Body of pancreas (tissue), 4 donors: Measurements from ENCODE around the gene LCLAT1. TPM values are rescaled to one million over a fixed set of nuclear protein-coding genes. Genes with fewer than 3 reads are reported as not detected.

Experiments
- ATAC-seq: fragments of 150-250 bp; one replicate; pipeline ENCODE4 v1.9.1; 2016
- DNase-seq, 4 donors: peaks; one replicate each; pipeline ENCODE4 v3.0.0-alpha.2; 2019
- H3K27ac ChIP-seq, 4 donors: fragments of 200-600 bp; sonication (generic); 1 replicate in 3 of 4; 2 replicates in 1 of 4; pipeline versions ENCODE4 v1.5.1 to v1.6.1; 2016 to 2019; ENCODE audit warnings: mild to moderate bottlenecking in 1 of 4, mixed read lengths in 1 of 4, moderate library complexity in 1 of 4
- H3K27me3 ChIP-seq, 2 donors: fragments of 200-600 bp; sonication (generic); one replicate each; pipeline ENCODE4 v1.6.0; 2016; ENCODE audit warnings: mild to moderate bottlenecking in 1 of 2
- H3K36me3 ChIP-seq, 2 donors: fragments of 200-600 bp; sonication (generic); replicated peaks in 1 of 2; 2 replicates each; pipeline ENCODE4 v1.5.1; 2016; ENCODE audit warnings: low read depth in 2 of 2; ENCODE audit not compliant: insufficient read depth in 1 of 2
- H3K4me1 ChIP-seq: fragments of 200-600 bp; sonication (generic); one replicate; pipeline ENCODE4 v1.6.0; 2016
- H3K4me3 ChIP-seq, 2 donors: fragments of 200-600 bp; sonication (generic); 1 replicate in 1 of 2; 2 replicates in 1 of 2; pipeline ENCODE4 v1.5.1; 2016 to 2019
- H3K9me3 ChIP-seq, 3 donors: fragments of 200-600 bp; sonication (generic); 1 replicate in 2 of 3; 2 replicates in 1 of 3; pipeline ENCODE4 v1.5.1; 2016
- POLR2A ChIP-seq, 3 donors: fragments of 450-650 bp; IDR thresholded peaks; one replicate each; pipeline ENCODE4 v1.6.1; 2016; ENCODE audit warnings: antibody characterized with exemption in 3 of 3, mild to moderate bottlenecking in 2 of 3
- WGBS, 2 donors: methylation state at CpG; one replicate each; pipeline ENCODE4 v1.1.5; 2017; 5-methylcytosine and 5-hydroxymethylcytosine counted together
- intact Hi-C: fragments of 100-400 bp; cut with DNase I; formaldehyde crosslinking; loops from one replicate; pipeline ENCODE4 v1.15.1; 2023
- total RNA-seq, 2 donors: library from RNA; depleted of rRNA; stranded (reverse); fragments of >200 nt; gene quantifications; one replicate each; pipeline ENCODE4 v1.1.0, GENCODE V29; 2016
- TF ChIP-seq, protein P1 (sequence below), 7 experiments: fragments of 450-650 bp in 4 of 7; fragments of 200-600 bp in 3 of 7; sonication (generic) in 3 of 7; IDR thresholded peaks; one replicate each; pipeline ENCODE4 v1.5.1; 2016 to 2019; ENCODE audit warnings: antibody characterized with exemption in 7 of 7

Gene LCLAT1
- total RNA-seq, 2 donors from 2014 or later = 13.7 to 19.4 TPM

DNA sequence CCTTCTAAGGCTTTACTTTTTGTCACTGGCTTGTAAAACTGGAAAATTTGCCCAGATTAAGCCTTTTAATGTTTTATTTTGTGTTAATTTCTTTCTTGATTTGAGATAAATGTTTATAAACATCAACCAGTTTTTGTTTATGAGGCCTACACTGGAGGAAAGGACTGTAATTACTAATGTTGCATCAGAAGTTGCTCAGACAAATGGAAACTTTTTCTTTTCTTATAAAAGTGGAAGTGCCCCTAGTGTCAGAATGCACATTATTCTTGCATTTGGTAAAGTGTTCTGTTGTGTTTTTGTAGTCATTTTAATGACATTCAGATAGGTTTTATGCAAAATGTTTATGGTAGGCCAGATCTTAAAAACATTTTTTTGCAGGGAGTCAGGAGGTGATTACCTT, 25.3 kb downstream of the LCLAT1 start:
- Histone ChIP-seq H3K9me3 (no peaks in the 10 kb centered on the region), H3K36me3 (no peaks in the 10 kb centered on the region), H3K27me3 (no peaks in the 10 kb centered on the region), H3K4me3 (no peak overlapping the region), H3K4me1 (no peaks in the 10 kb centered on the region), H3K27ac (no peak overlapping the region)
- ATAC-seq = no peak
- intact Hi-C loops = no loop called here
- no peak for DNase-seq
- TF ChIP-seq POLR2A (IDR thresholded peaks at IDR 0.05) = no peak
- TF ChIP-seq, protein P1, sequence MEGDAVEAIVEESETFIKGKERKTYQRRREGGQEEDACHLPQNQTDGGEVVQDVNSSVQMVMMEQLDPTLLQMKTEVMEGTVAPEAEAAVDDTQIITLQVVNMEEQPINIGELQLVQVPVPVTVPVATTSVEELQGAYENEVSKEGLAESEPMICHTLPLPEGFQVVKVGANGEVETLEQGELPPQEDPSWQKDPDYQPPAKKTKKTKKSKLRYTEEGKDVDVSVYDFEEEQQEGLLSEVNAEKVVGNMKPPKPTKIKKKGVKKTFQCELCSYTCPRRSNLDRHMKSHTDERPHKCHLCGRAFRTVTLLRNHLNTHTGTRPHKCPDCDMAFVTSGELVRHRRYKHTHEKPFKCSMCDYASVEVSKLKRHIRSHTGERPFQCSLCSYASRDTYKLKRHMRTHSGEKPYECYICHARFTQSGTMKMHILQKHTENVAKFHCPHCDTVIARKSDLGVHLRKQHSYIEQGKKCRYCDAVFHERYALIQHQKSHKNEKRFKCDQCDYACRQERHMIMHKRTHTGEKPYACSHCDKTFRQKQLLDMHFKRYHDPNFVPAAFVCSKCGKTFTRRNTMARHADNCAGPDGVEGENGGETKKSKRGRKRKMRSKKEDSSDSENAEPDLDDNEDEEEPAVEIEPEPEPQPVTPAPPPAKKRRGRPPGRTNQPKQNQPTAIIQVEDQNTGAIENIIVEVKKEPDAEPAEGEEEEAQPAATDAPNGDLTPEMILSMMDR (IDR thresholded peaks at IDR 0.05) = no peak

DNA sequence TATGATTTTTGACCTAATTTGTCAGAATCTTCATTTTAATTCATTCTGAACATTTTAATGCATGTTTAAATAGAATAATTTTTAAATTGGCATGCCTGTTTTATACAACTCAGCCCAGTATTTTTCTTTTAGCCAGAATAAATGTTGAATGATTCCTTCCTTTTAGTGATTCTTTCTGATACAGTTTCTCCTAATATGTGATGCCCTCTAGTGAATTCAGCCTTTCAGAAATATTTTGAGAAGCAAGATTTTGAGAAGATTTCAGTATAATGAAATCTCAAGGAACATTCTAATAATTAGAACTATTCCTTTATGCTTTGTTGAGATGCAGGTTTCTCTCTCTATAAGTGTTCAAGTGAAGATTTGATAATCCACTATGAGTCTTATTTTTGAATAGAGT, 28.5 kb downstream of the LCLAT1 start:
- DNase-seq = no peak
- intact Hi-C loops = no loop called here
- ATAC-seq = no peak
- Histone ChIP-seq H3K36me3 (no peaks in the 10 kb centered on the region), H3K4me1 (peaks cover 3% of the 10 kb centered on the region), H3K9me3 (no peaks in the 10 kb centered on the region), H3K4me3 (no peak overlapping the region), H3K27me3 (no peaks in the 10 kb centered on the region), H3K27ac (no peak overlapping the region)
- TF ChIP-seq, protein P1 (IDR thresholded peaks at IDR 0.05) = peak in 1 of 7 experiments; percentile 27
- no peak for TF ChIP-seq POLR2A (IDR thresholded peaks at IDR 0.05)

DNA sequence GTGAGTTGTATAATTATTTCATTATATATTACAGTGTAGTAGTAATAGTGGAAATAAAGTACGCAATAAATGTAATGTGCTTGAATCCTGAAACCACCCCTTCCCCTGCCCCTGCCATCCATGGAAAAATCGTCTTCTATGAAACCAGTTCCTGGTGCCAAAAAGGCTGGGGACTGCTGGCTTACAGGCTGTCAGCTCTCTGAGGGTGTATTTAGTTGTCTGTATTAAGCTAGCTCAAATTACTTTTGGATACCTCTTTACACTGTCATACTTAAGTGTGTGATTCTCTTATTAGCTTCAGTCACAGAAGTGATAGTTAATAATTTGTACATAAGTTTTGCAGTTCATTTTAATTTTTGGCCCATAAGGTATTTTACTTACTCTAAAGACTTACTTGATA, 29.6 kb downstream of the LCLAT1 start:
- DNase-seq (no peak), ATAC-seq (no peak)
- Histone ChIP-seq H3K9me3 (no peaks in the 10 kb centered on the region), H3K27ac (no peak overlapping the region), H3K27me3 (no peaks in the 10 kb centered on the region), H3K36me3 (no peaks in the 10 kb centered on the region), H3K4me1 (peaks cover 3% of the 10 kb centered on the region), H3K4me3 (no peak overlapping the region)
- whole genome bisulfite sequencing, 2 donors = 93 to 94% methylated on average over 2 of the region's 2 CpGs
- TF ChIP-seq, protein P1 (IDR thresholded peaks at IDR 0.05) = no peak
- no peak for TF ChIP-seq POLR2A (IDR thresholded peaks at IDR 0.05)
- intact Hi-C loops = no loop called here

DNA sequence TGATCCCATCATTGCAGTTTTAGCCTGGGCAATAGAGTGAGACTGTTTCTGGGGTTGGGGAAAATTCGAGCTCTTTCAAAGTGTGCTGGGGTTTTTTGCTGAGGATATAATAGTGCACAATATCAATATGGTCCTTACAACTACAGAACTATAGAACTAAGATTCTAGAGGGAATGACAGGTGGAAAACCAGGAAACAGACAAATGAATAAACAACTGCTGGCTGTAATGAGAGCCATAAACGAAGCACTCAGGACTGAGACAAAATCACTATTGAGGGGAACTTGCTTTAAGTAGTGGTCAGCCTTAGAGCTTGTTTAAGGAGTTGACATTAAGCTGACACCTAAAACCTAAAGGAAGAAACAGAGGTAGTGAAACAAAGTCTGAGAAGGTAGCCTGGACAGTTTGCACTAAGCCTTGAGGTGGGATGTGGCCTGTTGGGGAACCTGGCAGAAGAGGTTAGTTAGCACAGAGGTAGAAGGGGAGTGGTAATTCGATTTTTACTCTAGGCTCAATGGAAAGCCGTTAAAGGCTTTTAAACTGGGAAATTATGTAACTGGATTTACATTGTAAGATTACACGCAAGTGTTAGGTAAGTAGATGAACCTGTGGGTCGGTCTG, 33.8 kb downstream of the LCLAT1 start:
- TF ChIP-seq POLR2A (IDR thresholded peaks at IDR 0.05) = no peak
- TF ChIP-seq, protein P1 (IDR thresholded peaks at IDR 0.05) = no peak
- intact Hi-C loops = no loop called here
- WGBS, 2 donors = 65 to 75% methylated on average over 6 of the region's 6 CpGs

DNA sequence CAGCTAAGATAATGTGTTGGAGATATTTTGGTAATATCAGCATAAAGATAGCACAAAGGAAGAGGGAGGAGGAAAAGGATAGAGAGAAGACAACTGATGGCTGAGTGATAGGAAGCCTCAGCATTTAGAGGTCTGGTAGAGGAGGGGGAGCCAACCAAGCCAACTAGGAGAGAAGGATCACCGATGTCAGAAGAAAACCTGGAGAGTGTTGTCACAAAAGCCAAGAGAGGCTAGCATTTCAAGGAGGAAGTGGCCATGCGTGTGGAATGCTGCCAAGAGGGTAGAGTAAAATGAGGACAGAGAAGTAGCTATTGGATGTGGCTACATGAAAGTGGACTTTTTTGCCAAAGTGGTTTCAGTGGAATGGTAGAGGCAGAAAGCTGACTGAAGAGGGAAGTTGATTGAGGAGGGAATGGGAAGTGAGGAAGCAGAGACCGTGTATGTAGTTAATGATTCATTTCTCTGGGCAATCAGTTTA, 34.3 kb downstream of the LCLAT1 start:
- ATAC-seq (no peak), DNase-seq (peak in 2 of 4 donors; percentile 20 to 51)
- Histone ChIP-seq H3K27me3 (no peaks in the 10 kb centered on the region), H3K4me1 (peaks cover 3% of the 10 kb centered on the region), H3K27ac (no peak overlapping the region), H3K4me3 (no peak overlapping the region), H3K36me3 (no peaks in the 10 kb centered on the region), H3K9me3 (no peaks in the 10 kb centered on the region)
- TF ChIP-seq POLR2A (IDR thresholded peaks at IDR 0.05) = no peak
- TF ChIP-seq, protein P1 (IDR thresholded peaks at IDR 0.05) = no peak
- 61 to 81% methylated on average over 3 of the region's 3 CpGs for WGBS, 2 donors
- intact Hi-C loops = no loop called here

More for the DNA sequence above, 33.8 kb downstream of the LCLAT1 start:
- ATAC-seq (no peak), DNase-seq (no peak)
- no peak overlapping the region for H3K4me3 ChIP-seq
- no peaks in the 10 kb centered on the region for H3K36me3 ChIP-seq
- H3K27ac ChIP-seq = no peak overlapping the region
- no peaks in the 10 kb centered on the region for H3K27me3 ChIP-seq
- no peaks in the 10 kb centered on the region for H3K9me3 ChIP-seq
- H3K4me1 ChIP-seq = peaks cover 3% of the 10 kb centered on the region
